HL-60/S4 treated with retinoic acid at 250 ng/mL for 4 days and 3 days (cell line): ENCODE results near the gene TMC8.
"Not testable (repeated sequence)": the region's sequence is repeated elsewhere in the genome, so short reads cannot be mapped to it uniquely, and the experiment has no call there.

Experiments used
- in situ Hi-C: fragments of 300-500 bp; cut with MboI; formaldehyde crosslinking; loops from 2 replicates; pipeline ENCODE4 v1.7.0; 2022; ENCODE audit warnings: low sequenced_read_pairs

TMC8 gene, protein sequence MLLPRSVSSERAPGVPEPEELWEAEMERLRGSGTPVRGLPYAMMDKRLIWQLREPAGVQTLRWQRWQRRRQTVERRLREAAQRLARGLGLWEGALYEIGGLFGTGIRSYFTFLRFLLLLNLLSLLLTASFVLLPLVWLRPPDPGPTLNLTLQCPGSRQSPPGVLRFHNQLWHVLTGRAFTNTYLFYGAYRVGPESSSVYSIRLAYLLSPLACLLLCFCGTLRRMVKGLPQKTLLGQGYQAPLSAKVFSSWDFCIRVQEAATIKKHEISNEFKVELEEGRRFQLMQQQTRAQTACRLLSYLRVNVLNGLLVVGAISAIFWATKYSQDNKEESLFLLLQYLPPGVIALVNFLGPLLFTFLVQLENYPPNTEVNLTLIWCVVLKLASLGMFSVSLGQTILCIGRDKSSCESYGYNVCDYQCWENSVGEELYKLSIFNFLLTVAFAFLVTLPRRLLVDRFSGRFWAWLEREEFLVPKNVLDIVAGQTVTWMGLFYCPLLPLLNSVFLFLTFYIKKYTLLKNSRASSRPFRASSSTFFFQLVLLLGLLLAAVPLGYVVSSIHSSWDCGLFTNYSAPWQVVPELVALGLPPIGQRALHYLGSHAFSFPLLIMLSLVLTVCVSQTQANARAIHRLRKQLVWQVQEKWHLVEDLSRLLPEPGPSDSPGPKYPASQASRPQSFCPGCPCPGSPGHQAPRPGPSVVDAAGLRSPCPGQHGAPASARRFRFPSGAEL

DNA sequence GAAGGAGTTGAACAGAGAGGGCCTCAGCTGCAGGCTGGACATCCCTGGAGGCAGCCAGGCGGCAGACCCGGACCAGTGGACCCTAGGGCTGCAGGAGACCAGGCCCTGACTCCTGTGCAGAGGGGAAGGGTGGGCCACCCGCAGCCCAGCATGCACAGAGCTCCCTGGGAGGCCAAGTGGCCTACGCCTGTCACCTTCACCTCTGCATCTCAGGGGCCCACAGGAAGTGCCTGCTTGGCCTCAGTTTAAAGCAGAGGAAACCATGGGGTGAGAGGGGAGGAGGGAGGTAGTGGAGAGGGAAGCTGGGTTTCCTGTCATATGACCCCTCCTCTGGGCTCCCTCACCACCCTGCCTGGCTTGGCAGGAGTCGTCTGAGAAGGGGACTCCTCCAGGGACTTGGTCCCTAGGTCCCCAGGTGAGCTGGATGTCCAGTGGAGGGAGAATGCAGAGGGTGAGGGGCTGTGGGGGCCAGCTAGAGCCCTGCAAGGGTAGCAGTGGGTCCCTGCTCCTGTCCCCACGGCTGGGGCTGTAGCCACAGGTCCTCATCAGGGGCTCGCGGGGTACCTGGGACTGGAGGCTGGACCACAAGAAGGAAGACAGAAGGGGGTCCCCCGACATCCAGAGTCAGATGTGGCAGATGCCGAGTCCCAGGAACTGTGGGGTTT lies at the start of gene TMC8:
TSS of gene TMC8 (plus strand) at position 335 of the 665 bp plus-strand sequence. CDS start 818 bp downstream, outside the sequence.
- in situ Hi-C loops: no loop called here

DNA sequence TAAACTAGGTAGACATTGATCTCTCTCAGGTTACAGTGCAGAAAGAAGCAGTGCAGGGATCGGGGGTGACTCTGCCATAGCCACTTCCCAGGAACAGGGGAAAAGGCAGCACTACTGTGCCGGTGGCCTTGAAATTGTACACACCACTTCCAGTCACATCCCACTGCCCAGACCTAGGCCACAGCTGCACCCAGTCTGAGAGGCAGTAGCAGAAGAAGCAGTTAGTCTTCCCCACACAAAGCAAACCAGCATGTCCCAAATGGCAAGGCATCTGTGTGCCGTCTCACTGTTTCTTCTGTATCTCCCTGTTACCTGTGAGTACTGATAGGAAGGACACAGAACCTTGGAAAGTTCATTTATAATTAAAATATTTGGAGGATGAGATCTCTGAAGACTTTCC lies 49.0 kb upstream of the TMC8 start:
- in situ Hi-C loops: no loop called here

DNA sequence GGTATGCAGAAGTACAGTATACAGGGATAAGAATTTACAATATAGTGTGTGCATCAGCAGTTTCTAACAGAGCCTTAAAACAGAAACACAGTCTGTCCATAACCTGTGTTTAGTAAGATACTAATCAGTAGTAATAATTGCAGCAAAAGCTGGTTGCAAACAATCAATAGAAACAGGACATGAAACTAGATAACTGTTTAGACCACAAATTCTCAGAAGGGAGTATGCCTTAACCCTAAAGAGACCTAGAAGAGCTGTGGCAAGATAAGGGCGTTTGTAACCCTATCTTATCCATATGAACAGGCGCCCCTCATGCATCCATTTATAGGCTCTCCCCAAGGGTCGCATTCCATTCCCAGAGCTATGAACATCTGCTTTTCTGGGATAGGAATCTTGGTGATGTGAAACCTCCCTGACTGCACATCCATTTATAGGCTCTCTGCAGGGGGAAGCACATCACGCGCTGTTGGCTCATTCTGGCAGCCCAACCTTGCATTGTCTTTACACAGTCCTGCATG lies 48.2 kb upstream of the TMC8 start:
- in situ Hi-C loops: not testable (repeated sequence)

DNA sequence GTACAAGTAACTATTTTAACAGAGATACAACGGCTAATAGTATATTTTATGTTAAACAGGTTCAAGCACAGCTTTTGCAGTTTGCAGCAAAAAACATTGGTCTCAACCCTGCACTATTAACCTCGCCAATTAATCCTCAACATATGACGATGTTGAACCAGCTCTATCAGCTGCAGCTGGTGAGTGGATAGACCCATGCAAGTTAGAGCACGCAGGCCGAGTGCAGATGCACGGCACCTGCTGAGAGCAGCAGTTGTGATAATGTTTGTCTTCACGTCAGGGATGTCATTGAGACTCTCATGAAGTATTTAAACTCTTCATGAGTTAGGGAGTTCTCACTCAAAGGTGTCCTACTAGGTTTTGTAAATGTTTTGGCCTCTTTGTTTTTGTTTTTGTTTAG lies 47.6 kb upstream of the TMC8 start:
- in situ Hi-C loops: no loop called here

DNA sequence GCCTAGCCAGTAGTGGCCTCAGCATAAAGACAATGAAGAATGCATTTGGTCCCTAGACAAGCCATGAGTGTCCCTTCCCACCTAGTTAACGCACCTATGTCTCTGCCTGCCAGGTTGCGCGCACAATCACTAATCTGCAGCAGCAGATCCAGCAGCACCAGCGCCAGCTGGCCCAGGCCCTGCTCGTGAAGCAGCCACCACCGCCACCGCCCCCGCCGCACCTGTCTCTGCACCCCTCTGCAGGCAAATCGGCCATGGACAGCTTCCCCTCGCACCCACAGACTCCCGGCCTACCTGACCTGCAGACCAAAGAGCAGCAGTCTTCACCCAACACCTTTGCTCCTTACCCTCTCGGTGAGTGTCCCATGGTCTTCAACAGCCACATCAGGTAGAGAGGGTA lies 43.8 kb upstream of the TMC8 start:
- in situ Hi-C loops: no loop called here

DNA sequence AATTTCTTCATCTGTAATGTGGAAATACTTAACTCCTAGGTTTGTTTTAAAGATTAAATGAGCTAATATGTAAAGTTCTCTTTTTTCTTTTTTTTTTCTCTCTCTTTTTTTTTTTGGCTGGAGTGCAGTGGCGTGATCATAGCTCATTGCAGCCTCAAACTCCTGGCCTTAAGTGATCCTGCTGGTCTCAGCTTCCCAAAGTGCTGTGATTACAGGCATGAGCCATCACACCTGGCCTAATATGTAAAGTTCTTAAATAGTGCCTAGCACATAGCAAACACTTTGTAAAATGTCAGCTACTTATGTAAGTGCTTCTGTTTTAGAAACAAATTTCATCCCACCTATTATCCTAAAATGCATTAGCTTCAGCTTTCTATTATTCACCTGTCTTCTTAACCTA lies 42.0 kb upstream of the TMC8 start:
- in situ Hi-C loops: no loop called here

DNA sequence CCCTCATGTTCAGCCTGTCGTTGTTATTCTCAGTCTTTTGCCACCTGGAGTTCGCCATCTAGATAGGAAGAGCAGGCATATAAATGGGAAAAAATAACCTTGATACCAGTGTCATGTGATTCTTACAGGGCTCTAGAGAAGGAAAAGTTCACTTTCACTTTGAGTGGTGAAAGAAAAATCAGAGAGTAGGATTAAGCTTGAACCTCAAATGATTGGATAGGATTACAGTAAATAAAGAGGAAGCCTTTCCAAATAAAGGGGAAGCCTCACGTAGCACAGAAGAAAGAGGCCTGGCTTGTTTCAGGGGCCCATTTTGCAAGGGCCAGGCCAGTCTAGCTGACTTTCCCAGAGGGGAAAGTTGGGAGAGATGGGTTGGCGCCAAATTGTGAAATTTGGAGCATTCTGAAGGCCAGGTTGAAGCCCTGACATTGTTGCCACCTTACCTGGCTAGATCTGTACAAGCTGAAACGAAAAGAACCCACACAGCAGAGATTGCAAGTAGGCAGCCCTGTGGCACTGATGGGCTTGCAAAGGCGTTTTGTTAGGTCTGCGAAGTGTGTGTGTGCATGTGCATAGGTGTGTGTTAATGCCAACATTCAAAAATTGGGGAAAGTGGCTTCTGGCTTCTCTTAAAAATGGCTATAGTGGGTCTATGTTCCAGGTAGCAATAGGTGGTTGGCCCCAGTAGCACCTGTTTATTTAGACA lies 40.8 kb upstream of the TMC8 start:
- in situ Hi-C loops: no loop called here

DNA sequence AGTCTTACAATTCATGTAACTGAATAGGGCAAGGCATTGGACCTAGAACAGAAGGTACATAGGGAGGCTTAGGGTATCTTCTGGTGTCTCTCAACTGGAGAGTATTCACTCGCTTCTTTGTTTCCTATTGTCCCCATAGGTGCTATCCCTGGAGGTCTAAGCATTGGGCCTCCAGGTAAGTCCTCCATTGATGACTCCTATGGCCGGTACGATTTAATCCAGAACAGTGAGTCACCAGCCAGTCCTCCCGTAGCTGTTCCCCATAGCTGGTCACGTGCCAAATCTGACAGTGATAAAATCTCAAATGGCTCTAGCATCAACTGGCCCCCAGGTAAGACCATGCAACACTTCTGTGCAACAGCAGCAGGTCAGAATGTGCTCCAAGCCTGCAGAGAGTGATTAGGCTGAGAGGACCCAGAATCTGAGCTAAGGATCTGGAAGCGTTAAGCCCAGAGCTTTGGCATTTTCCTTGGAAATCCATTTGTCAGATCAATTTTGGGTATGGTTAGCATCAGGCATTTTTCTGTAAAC lies 37.7 kb upstream of the TMC8 start:
- in situ Hi-C loops: no loop called here

DNA sequence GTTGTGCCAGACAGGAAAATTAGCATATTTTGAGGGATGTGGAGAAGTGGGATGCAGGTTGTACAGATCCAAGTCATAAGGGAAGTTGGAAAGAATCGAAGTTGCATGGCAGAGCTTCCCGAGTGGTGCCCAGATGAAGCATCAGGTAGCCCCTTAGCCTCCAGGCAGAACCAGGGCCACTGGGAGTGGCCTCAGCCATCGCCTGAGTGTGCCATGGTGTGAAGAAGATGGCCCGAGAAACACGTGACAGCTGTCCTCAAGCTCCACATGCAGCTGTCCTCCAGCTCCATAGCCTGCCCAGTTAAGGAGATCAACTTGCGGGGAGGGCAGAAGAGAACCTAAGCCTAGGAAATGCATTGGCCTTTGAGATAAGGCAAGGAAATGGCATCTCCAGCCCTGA lies 35.5 kb upstream of the TMC8 start:
- in situ Hi-C loops: no loop called here

DNA sequence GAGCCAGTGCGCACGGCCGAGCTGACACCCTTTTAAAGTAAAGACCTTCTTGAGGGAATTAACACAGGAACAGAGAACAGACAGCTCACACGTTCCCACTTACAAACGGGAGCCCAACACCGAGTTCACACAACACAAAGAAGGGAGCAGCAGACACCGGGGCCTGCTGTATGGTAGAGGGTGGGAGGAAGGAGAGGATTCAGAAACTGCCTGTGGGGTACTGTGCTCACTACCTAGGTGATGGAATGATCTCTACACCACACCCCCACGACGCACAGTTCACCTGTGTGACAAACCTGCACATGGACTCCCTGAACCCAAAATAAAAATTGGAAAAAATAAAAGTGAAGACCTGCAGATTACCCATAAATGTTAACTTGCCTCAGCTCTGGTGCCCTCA lies 34.5 kb upstream of the TMC8 start:
- in situ Hi-C loops: no loop called here

DNA sequence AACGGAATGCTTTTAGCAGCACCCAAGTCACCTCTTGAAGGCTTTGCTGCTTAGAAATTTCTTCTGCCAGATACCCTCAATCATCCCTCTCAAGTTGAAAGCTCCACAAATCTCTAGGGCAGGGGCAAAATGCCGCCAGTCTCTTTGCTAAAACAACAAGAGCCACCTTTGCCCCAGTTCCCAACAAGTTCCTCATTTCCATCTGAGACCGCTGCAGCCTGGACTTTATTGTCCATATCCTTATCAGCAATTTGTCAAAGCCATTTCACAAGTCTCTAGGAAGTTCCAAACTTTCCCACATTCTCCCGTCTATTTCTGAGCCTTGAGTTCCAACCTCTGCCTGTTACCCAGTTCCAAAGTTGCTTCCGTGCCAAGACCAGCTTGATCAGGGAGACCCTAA lies 29.5 kb upstream of the TMC8 start:
- in situ Hi-C loops: no loop called here

DNA sequence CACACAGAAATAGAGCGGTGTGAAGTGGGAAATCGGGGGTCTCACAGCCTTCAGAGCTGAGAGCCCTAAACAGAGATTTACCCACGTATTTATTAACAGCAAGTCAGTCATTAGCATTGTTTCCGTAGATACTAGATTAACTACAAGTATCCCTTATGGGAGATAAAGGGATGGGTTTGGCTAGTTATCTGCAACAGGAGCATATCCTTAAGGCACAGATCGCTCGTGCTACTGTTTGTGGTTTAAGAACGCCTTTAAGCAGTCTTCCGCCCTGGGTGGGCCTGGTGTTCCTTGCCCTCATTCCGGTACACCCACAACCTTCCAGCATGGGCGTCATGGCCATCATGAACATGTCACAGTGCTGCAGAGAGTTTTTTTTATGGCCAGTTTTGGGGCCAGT lies 29.0 kb upstream of the TMC8 start:
- in situ Hi-C loops: no loop called here

DNA sequence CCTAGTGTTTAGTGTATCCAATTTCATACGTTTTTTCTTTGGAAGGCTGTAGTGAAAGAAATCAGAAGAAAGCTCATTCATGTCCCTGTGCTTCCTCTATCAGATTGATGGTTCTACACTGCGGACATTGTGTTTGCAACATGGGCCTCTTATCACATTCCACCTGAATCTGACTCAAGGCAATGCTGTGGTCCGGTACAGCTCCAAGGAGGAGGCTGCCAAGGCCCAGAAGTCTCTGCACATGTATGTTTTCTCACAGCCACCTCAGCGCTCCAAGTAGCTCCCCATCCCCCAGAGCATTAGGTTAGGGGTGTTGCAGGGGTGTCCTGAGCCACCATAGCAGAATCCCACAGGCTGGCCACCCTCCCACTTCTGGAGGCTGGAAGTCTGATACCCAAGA lies 27.3 kb upstream of the TMC8 start:
- in situ Hi-C loops: no loop called here

DNA sequence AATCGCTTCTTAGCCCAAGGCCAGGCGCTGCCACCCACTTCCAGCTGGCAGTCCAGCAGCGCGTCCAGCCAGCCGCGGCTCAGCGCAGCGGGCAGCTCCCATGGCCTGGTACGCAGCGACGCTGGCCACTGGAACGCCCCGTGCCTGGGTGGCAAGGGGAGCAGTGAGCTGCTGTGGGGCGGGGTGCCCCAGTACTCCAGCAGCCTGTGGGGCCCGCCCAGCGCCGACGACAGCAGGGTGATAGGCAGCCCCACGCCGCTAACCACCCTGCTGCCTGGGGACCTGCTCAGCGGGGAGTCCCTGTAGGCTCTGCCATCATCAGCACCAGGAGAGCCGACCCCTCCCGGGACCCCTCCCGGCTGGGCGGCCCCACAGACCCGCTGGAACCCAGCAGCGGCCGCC lies 26.0 kb upstream of the TMC8 start:
- in situ Hi-C loops: no loop called here

DNA sequence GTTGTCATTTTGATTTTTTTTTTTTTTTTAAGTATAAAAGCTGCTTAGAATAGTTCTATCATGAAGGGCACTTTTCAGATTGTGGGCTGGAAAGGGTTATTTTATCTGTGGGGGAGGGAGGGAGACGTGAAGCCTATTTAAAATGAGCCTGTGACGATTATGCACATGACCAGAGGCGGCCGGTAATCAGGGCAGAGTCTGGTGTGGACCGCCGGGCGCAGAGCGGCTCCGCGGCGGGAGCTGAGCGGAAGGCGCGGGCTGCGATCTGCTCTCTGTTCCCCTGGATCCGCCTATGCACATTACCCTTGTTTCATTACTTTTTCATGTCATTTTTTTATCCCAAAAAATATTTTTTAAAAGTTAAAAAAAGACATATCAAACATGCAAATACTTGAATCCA lies 25.5 kb upstream of the TMC8 start:
- in situ Hi-C loops: no loop called here

DNA sequence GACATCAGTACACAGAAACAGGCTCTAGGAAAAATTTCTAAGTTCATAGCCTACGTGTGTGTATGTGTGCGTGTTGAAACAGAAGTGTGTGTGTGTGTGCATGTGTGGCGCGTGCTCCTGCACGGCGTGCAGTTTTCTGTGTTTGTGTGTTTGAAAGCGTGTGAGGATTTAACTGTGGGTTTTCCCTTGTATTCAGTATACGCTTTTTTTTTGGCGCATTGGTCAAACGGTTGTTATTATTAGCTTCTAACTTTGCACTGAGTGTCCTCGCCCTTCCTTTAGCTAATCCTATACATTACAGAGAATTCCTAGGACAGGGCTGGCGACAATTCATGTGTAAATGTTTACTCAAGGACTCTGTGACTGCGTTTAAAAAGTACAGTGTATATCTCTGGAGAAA lies 25.0 kb upstream of the TMC8 start:
- in situ Hi-C loops: no loop called here

DNA sequence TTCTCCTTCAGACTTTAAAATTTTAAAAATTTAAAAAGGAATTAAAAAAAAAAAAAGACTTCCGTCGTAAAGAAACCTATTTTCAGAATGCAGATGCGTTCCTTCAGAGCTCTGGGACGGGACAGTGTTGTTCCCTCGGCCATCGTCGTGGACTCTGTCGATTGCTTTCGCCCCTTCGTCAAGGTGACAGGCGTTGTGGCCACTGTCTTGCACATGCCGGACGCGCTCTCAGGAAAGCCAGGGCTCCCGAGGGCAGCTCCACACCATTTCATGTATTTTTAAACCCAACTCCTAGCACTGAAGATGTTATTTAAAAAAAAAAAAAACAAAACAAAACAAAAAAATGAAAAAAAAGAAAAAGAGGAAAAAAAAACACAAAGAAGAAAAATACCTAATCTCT lies 24.4 kb upstream of the TMC8 start:
- in situ Hi-C loops: no loop called here

DNA sequence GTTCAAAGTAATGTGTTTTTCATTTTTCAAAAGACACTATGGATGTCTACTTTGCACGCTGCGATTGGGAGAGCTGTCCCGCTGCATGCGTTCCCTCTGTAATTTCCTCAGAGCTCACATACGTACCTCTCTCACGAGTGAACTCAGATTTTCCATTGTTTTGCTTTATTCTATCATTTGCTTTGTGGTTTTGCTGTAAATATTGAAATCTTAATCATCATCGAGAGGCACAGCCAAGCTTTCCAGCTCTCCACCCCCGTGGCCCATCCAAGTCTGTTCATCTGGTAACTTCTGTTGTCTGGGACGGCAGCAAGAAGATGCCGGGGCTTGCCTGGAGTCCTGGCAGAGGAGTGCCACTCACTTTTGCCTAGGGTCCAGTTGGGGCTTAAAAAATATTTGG lies 23.1 kb upstream of the TMC8 start:
- in situ Hi-C loops: no loop called here

DNA sequence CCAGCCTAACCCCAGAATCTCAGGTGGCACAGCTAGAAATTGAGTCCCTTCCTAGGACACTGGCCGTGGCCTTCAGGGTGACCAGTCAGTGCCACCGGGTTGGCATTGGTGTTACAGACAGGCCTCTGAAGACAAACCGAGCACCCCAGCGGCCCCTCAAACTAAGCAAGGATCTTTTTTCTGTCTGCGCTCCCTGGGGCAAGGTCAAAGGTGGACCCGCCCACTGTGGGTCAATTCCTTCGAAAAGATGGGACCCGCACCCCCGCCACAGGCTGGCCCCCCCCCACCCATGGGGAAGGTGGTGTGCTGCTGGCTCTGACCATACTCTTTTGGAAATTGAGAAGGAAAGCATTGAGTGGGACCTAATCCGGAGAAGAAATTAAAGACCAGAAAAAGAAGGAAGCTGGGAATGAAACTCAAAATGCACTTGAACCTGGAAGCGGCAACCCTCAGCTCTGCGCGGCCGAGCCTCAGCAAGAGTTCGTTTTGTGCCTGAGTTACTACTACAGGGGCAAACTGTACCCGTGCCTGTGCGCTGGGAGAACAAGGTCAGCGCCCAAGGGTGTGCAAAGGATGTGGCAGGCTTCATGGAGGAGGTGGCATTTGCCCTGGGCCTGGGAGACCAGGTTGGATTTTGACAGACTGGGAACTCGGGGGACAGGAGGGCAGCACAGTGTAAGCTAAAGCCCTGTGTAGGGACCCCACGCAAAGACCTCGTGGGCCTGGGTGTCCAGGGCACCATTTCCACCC lies 22.4 kb upstream of the TMC8 start:
- in situ Hi-C loops: no loop called here
